Lower leg skin (tissue), 3 donors: ENCODE data around the gene SCRN1.

Source experiments
- POLR2A ChIP-seq, 2 donors: fragments of 450-650 bp; IDR thresholded peaks; one replicate each; pipeline ENCODE4 v1.6.1; 2016 to 2017; ENCODE audit warnings: antibody characterized with exemption in 2 of 2, mild to moderate bottlenecking in 1 of 2, moderate library complexity in 1 of 2
- TF ChIP-seq, protein P1 (sequence below), 3 donors: fragments of 450-650 bp; IDR thresholded peaks; one replicate each; pipeline ENCODE4 v1.5.1; 2016; ENCODE audit warnings: antibody characterized with exemption in 3 of 3, mild to moderate bottlenecking in 3 of 3, moderate library complexity in 2 of 3

- TF ChIP-seq, protein P1, sequence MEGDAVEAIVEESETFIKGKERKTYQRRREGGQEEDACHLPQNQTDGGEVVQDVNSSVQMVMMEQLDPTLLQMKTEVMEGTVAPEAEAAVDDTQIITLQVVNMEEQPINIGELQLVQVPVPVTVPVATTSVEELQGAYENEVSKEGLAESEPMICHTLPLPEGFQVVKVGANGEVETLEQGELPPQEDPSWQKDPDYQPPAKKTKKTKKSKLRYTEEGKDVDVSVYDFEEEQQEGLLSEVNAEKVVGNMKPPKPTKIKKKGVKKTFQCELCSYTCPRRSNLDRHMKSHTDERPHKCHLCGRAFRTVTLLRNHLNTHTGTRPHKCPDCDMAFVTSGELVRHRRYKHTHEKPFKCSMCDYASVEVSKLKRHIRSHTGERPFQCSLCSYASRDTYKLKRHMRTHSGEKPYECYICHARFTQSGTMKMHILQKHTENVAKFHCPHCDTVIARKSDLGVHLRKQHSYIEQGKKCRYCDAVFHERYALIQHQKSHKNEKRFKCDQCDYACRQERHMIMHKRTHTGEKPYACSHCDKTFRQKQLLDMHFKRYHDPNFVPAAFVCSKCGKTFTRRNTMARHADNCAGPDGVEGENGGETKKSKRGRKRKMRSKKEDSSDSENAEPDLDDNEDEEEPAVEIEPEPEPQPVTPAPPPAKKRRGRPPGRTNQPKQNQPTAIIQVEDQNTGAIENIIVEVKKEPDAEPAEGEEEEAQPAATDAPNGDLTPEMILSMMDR (IDR thresholded peaks at IDR 0.05): no peak
- TF ChIP-seq POLR2A (IDR thresholded peaks at IDR 0.05): no peak
Measured at GRCh38 chr7:29989257-29989995, at the start of gene SCRN1.
